ENCODE measurements around the gene RAB19. TPM values are rescaled to one million over a fixed set of nuclear protein-coding genes. Genes with fewer than 3 reads are reported as not detected.

Gene RAB19
- total RNA-seq, 2 experiments from 2014 or later: 7.2 to 7.3 TPM

DNA sequence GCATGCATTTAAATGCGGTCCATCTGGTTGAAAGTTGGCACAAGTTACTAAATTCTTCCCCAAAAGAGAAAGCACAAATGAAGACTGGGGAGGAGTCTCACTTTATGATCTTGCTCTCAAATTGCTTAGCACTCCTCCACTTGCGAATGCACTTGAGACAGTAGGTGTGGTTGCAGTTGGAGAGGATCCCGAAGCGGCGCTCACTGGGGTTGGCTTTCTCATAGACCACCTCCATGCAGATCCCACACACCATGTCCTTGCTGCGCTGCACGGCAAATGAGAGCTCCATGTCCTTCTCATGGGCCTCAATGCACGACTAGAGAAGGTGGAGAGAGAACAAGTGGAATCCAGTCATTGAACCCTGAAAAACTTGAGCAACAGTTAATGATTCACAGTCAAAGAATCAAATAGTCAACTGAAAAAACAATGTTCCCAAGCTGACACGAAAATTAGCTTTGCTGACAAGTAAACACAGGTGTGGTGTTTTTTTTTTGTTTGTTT, 52.7 kb downstream of the RAB19 start:
- H3K36me3 Mint-ChIP-seq (ENCODE audit: low read depth): peaks cover 60% of the 10 kb centered on the region
- POLR2A ChIA-PET: interaction anchor here (1.1 kb wide), 1 partner anchor 11 kb away, joined by 3 read pairs; no protein-coding TSS in a partner anchor
- H3K27me3 Mint-ChIP-seq (ENCODE audit: low read depth): no peaks in the 10 kb centered on the region
- peak overlapping the region; percentile 8 for H3K27ac Mint-ChIP-seq
- ATAC-seq (no peak), DNase-seq (no peak)
- H3K4me3 Mint-ChIP-seq: no peak overlapping the region
- CTCF ChIA-PET: no interaction called here
- H3K4me1 Mint-ChIP-seq (ENCODE audit: low read depth): peaks cover 17% of the 10 kb centered on the region
- no peaks in the 10 kb centered on the region for H3K9me3 Mint-ChIP-seq (ENCODE audit: insufficient read depth)

GRCh38 chr7:140458201-140458600, 54.3 kb downstream of the RAB19 start:
- ChIA-PET POLR2A (no interaction called here), CTCF (no interaction called here)
- H3K36me3 Mint-ChIP-seq (ENCODE audit: low read depth): peaks cover 56% of the 10 kb centered on the region
- DNase-seq (no peak), ATAC-seq (no peak)
- no peak overlapping the region for H3K27ac Mint-ChIP-seq
- H3K4me1 Mint-ChIP-seq (ENCODE audit: low read depth): peaks cover 19% of the 10 kb centered on the region
- no peak overlapping the region for H3K4me3 Mint-ChIP-seq
- H3K9me3 Mint-ChIP-seq (ENCODE audit: insufficient read depth): no peaks in the 10 kb centered on the region
- H3K27me3 Mint-ChIP-seq (ENCODE audit: low read depth): no peaks in the 10 kb centered on the region

DNA sequence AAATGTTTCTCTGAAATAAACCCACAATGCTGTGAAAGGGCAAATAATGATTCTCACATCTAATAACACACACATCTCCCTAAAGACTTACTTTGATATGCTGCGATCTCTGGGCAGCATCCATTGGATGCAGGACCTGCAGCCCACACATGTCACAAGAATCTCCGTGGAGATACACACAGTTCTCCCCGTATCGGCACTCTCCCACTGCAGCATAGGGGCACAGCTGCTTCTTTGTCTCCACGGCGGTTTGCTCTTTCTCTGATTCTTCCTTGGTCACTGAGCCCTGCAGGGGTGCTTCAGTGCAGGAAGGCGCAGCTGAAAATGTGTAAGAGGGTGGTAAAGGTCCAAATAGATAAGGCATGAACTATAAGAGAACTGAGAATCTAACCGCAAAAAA, 55.1 kb downstream of the RAB19 start:
- H3K36me3 Mint-ChIP-seq (ENCODE audit: low read depth): peaks cover 53% of the 10 kb centered on the region
- H3K9me3 Mint-ChIP-seq (ENCODE audit: insufficient read depth): no peaks in the 10 kb centered on the region
- no peak overlapping the region for H3K4me3 Mint-ChIP-seq
- no peak overlapping the region for H3K27ac Mint-ChIP-seq
- ChIA-PET POLR2A (no interaction called here), CTCF (no interaction called here)
- H3K4me1 Mint-ChIP-seq (ENCODE audit: low read depth): peaks cover 18% of the 10 kb centered on the region
- no peak for ATAC-seq
- H3K27me3 Mint-ChIP-seq (ENCODE audit: low read depth): no peaks in the 10 kb centered on the region
- DNase-seq: no peak

DNA sequence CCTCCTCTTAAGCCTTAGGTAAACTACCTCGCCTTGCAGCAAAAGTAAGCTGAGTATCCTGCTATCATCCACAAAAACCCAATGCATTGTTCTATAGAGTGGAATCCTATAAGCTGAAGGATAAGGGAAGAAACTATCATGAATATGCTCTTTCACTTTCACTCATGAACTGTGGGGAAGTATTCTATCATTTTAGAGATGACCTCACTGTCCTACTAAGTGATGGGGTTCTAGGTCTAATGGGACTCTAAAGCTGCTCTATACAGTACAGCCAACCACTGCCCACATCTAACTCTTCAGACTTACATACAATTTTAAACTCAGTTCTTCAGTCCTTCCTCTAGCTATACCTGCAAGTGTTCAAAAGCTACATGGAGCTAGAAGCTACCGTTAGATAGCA, 59.3 kb downstream of the RAB19 start:
- no peak for DNase-seq
- Mint-ChIP-seq H3K27ac (no peak overlapping the region), H3K4me3 (no peak overlapping the region), H3K27me3 (ENCODE audit: low read depth) (no peaks in the 10 kb centered on the region), H3K4me1 (ENCODE audit: low read depth) (peaks cover 5% of the 10 kb centered on the region), H3K9me3 (ENCODE audit: insufficient read depth) (no peaks in the 10 kb centered on the region), H3K36me3 (ENCODE audit: low read depth) (peaks cover 28% of the 10 kb centered on the region)
- ChIA-PET CTCF (interaction anchor here (1.0 to 1.7 kb wide), 2 partner anchors 13 to 19 kb away, joined by 3 to 4 read pairs; no protein-coding TSS in a partner anchor), POLR2A (interaction anchor here (2.7 kb wide), 1 partner anchor 14 kb away, joined by 8 read pairs; no protein-coding TSS in a partner anchor)
- no peak for ATAC-seq

- ChIA-PET CTCF (interaction anchor here (1.0 to 4.6 kb wide), 9 partner anchors 10 to 193 kb away, joined by 3 to 33 read pairs (median 8); no protein-coding TSS in a partner anchor), POLR2A (interaction anchor here (0.7 kb wide), 1 partner anchor 34 kb away, joined by 4 read pairs; no protein-coding TSS in a partner anchor)
- DNase-seq: peak; percentile 66
These were observed 72.0 kb downstream of the RAB19 start for GRCh38 chr7:140475747-140476333.

GRCh38 chr7:140476698-140477261, 72.9 kb downstream of the RAB19 start:
- ATAC-seq (no peak), DNase-seq (no peak)
- no peaks in the 10 kb centered on the region for H3K9me3 Mint-ChIP-seq (ENCODE audit: insufficient read depth)
- ChIA-PET CTCF (interaction anchor here (0.6 to 4.6 kb wide), 19 partner anchors 11 to 1221 kb away, joined by 3 to 33 read pairs (median 5); partner anchors contain the start of genes RAB19 and SLC37A3), POLR2A (interaction anchor here (0.7 to 1.1 kb wide), 4 partner anchors 14 to 414 kb away, joined by 3 to 8 read pairs (median 4); partner anchors contain the start of genes KDM7A and PARP12)
- H3K4me3 Mint-ChIP-seq: peak overlapping the region; percentile 96
- peaks cover 3% of the 10 kb centered on the region for H3K27me3 Mint-ChIP-seq (ENCODE audit: low read depth)
- peaks cover 32% of the 10 kb centered on the region for H3K4me1 Mint-ChIP-seq (ENCODE audit: low read depth)
- peak overlapping the region; percentile 92 for H3K27ac Mint-ChIP-seq
- peaks cover 2% of the 10 kb centered on the region for H3K36me3 Mint-ChIP-seq (ENCODE audit: low read depth)

More at GRCh38 chr7:140475747-140476333, 72.0 kb downstream of the RAB19 start:
- Mint-ChIP-seq H3K27ac (no peak overlapping the region), H3K36me3 (ENCODE audit: low read depth) (peaks cover 3% of the 10 kb centered on the region), H3K4me3 (peak overlapping the region; percentile 42), H3K9me3 (ENCODE audit: insufficient read depth) (no peaks in the 10 kb centered on the region), H3K4me1 (ENCODE audit: low read depth) (peaks cover 32% of the 10 kb centered on the region), H3K27me3 (ENCODE audit: low read depth) (no peaks in the 10 kb centered on the region)
- no peak for ATAC-seq

Other genes with a start within 250 kb of the RAB19 start
- gene KDM7A, start 227.1 kb upstream of the RAB19 start, total RNA-seq: 1 to 10 TPM; 3.9 to 4.1 TPM
- gene SLC37A3, start 5.5 kb upstream of the RAB19 start, total RNA-seq: 10 to 100 TPM; 19.9 to 23.9 TPM
- gene MKRN1, start 75.4 kb downstream of the RAB19 start, total RNA-seq: 10 to 100 TPM; 51.5 to 53.9 TPM
- gene DENND2A, start 236.8 kb downstream of the RAB19 start, total RNA-seq: not detected